ENCODE measurements around the gene RNF214.
"Not testable (repeated sequence)": the region's sequence is repeated elsewhere in the genome, so short reads cannot be mapped to it uniquely, and the experiment has no call there.

The RNF214 gene

DNA sequence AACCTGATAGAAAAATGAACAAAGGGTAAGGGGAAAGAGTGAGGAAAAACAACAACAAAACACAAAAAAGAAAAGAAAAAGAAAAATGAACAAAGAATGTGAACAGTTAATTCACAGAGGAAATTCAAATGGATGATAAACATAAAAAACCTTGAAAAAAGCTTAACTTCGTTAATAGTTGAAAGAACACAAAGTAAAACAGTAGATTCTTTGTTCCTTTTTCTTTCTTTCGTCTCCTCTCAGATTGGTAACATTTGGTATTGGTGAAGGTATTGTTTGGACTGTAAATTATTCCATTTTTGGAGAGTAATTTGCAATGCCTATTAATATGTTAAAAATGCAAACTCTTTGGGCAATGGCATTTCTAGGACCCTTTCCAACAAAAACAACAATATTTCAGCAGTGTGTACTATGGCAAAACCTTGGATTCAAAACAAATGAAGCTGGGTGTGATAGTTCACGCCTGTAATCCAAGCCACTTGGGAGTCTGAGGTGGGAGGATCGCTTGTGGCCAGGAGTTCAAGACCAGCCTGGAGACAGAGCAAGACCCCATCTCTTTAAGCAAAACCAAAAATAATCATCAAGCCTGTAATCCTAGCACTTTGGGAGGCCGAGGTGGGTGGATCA, 86.9 kb downstream of the RNF214 start:
- no peak for DNase-seq

DNA sequence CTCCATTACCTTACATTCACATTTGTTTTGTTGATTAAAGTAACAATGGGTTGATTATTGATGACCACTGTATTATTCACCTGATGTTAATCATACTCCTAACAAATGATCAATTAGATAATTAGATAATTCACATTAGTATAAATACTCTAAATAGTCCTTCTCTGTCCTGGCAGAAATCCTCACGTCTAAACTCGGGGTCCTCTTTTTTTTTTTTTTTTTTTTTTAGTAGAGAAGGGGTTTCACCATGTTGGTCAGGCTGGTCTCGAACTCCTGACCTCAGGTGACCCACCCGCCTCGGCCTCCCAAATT, 94.7 kb downstream of the RNF214 start:
- DNase-seq: not testable (repeated sequence)

DNA sequence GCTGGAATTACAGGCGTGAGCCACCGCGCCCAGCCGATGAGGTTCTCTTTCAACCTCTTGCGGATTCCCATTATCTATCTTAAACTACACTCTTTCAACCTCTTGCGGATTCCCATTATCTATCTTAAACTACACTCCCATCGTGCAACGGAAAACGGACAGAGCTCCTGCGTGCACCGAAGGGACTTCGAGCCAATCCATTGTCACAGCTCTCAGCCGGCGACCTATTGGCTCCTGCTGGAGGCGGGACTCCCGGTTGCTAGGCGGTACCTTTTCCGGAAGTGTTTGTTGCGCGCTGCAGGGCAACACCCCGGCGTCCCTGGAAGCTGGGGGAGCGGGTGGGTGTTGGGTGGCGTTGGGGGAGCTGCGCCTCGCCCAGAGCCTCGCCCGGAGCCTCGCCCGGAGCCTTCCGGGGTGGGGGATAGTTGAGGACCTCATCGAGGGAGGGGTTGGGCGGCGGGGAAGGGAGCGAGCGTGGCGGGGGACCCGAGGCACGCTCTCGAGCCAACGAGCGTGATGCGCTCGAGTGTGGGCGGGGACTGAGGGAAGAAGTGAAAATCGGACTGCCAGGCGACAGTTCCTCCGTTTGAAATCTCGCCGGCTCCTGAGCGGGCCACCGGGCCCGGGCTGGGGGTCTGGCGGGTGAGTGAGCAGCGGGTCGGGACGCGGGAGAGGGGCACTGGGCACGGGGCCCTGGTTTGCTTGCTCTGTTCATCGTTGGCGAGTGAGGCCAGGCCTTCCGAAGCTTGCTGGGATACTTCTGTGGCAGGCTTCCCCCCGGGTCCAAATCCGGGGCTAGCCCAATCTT, 95.3 kb downstream of the RNF214 start, which contains the start of gene CEP164:
CEP164 (plus strand) TSS at position 288 of the 808 bp plus-strand sequence. CDS start 10,733 bp downstream, outside the sequence.
- peak; percentile 99 for DNase-seq

DNA sequence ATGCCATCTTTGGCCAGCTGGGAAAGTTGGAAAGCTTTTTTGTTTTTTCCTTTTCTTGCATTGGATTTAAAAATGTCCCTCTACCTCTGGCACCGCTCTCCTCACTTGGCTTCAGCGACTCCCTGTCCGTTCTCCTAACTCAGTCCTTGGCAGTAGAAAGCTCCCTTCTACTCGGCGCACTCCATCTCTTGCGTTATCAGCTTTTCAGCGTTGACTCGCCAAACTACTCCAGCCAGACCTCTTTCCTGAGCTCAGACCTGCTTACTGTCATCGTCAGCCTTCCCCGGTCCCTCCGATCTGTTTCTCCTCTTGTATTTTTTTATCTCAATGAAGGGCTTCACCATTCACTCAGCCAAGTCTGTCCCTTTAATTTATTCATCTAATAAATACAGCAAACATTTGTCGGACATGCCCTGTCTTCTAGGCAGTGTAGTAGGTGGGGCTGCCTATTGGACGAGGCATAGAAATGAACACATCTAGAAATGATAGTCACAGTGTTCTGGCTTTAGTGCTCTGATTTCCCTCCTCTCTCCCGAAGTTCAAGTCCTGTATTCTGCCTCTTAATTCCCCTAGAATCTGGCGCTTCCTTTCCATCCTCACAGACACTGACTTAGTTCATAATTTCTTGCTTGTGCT, 96.0 kb downstream of the RNF214 start:
- DNase-seq: peak; percentile 80

DNA sequence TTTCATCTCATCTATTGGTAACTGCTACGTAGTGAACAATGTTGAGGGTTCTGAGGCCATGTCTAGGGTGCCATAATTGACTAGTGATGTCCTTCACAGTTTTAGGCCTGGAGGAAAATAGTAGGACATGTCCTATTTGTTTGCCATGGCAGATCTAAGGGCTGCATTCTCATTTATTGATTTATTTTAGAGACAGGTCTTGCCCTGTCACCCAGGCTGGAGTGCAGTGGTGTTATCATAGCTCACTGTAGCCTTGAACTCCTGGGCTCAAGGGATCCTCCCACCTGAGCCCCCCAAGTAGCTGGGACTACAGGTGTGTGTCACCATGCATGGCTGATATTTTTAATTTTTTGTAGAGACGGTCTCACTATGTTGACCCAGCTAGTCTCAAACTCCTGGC, 100.4 kb downstream of the RNF214 start:
- no peak for DNase-seq

DNA sequence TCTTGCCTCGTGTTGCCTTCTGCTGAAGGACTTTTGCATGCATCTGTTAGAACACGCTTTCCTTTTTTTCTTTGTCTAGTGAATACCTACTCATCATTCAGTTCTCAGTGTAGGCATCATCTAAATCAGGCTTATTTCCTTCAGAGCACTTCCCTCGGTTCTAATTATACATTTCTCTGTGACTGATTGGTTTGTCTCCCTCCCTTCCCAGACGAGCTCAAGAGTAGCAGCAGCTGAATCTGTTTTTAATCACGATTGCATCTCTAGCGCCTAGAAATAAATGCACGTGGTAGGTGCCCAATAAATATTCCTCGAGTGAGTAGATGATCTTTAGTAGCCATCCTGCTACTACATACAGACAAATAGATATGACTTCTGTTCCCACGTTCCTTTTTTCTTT, 101.4 kb downstream of the RNF214 start:
- no peak for DNase-seq

DNA sequence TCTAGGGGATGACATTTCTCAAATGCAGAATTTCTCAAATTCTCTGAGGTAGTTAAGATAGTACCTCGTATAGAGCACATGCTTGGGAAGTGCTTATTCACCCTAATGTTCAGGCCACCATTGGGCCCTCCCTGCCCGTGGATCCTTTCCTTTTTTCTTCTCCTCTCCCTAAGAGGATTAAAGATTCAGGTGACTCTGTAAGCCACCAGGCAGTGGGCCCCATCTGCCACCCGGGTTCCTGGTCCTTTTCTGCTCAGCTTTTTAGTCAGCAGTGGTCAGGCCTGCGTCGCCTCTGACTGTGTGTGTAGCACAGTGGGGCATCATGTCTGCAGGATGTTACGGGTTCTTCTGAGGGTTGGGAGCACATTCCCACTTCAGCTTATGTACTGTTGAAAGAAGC, 102.4 kb downstream of the RNF214 start:
- no peak for DNase-seq

DNA sequence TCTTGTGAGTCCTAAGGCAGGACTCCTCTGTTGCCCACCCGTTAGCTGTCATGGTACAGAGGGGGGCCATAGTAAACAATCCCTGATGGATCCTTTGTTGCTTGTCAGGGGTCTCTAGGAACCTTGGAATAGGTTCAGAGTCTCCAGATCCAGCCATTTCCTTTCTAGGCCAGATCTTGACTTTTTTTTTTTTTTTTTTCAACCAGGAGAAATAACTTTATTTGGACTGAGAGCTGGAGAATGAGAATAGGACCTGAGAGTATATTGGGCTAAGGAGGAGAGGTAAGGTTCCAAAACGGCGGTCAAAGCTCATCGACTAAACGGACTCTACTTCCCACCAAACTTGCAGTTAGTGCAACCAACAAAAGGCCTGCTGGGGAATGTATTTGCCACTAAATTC, 102.9 kb downstream of the RNF214 start:
- DNase-seq: no peak

All from NCI-H526 treated with DMSO at 0.1 percent for 48 hours (cell line).